Measurements from ENCODE around the gene CDH4. TPM values are rescaled to one million over a fixed set of nuclear protein-coding genes. Genes with fewer than 3 reads are reported as not detected.

CDH4 gene
- total RNA-seq, 1 experiment from 2014 or later = not detected

- no peak overlapping the region for H3K4me3 ChIP-seq (ENCODE audit: low read depth in 2 of 2, low read length in 2 of 2)
- ChIA-PET CTCF (no interaction called here), POLR2A (no interaction called here)
- H3K9me3 ChIP-seq (ENCODE audit: control insufficient read depth, insufficient read depth, low read depth, low read length) = no peaks in the 10 kb centered on the region
- no peak for ATAC-seq
- DNase-seq (ENCODE audit: low read depth, low spot score) = no peak
- no TSS peak for BruUV-seq (replicated peaks)
- no peaks in the 10 kb centered on the region for H3K36me3 ChIP-seq (ENCODE audit: control insufficient read depth, insufficient read depth, low read length)
- intact Hi-C loops (cut with micrococcal nuclease; ENCODE audit: unreplicated experiment) (no loop called here), in situ Hi-C loops (cut with HindIII; ENCODE audit: low pct_unique_long_range_greater_than_20kb, low sequenced_read_pairs) (no loop called here)
- no peak overlapping the region for H3K27ac ChIP-seq (ENCODE audit: low read length)
- H3K4me1 ChIP-seq (ENCODE audit: control insufficient read depth, insufficient read depth, low read length) = no peaks in the 10 kb centered on the region
- H3K27me3 ChIP-seq (ENCODE audit: control insufficient read depth, insufficient read depth, low read length) = peaks cover 4% of the 10 kb centered on the region; the same call in 1 of the 2 replicates
- TF ChIP-seq SIN3A (IDR thresholded peaks at IDR 0.05; ENCODE audit: borderline replicate concordance, insufficient read depth, low read depth, low read length) = no peak
- TF ChIP-seq TCF7L2 (IDR thresholded peaks at IDR 0.05; ENCODE audit: low read depth, low read length) = no peak
- TF ChIP-seq REST (IDR thresholded peaks at IDR 0.05; ENCODE audit: insufficient read depth in 1 of 2, low read depth in 2 of 2, low read length in 1 of 2) = no peak
- no peak for TF ChIP-seq CTCF (IDR thresholded peaks at IDR 0.05)
- TF ChIP-seq POLR2AphosphoS5 (IDR thresholded peaks at IDR 0.05; ENCODE audit: low read depth, low read length) = no peak
These were observed 73.7 kb downstream of the CDH4 start for GRCh38 chr20:61325718-61326117.

GRCh38 chr20:61328911-61329558, 77.0 kb downstream of the CDH4 start:
- intact Hi-C loops (cut with micrococcal nuclease; ENCODE audit: unreplicated experiment) (no loop called here), in situ Hi-C loops (cut with HindIII; ENCODE audit: low pct_unique_long_range_greater_than_20kb, low sequenced_read_pairs) (no loop called here)
- Histone ChIP-seq H3K4me1 (ENCODE audit: control insufficient read depth, insufficient read depth, low read length) (no peaks in the 10 kb centered on the region), H3K4me3 (ENCODE audit: low read depth in 2 of 2, low read length in 2 of 2) (no peak overlapping the region), H3K27me3 (ENCODE audit: control insufficient read depth, insufficient read depth, low read length) (peaks cover 4% of the 10 kb centered on the region; the same call in 1 of the 2 replicates), H3K36me3 (ENCODE audit: control insufficient read depth, insufficient read depth, low read length) (no peaks in the 10 kb centered on the region), H3K27ac (ENCODE audit: low read length) (no peak overlapping the region), H3K9me3 (ENCODE audit: control insufficient read depth, insufficient read depth, low read depth, low read length) (no peaks in the 10 kb centered on the region)
- ChIA-PET CTCF (no interaction called here), POLR2A (no interaction called here)
- ATAC-seq (peak; percentile 42; the same call in 1 of the 2 replicates), DNase-seq (ENCODE audit: low read depth, low spot score) (no peak)
- TF ChIP-seq SIN3A (IDR thresholded peaks at IDR 0.05; ENCODE audit: borderline replicate concordance, insufficient read depth, low read depth, low read length) (no peak), REST (IDR thresholded peaks at IDR 0.05; ENCODE audit: insufficient read depth in 1 of 2, low read depth in 2 of 2, low read length in 1 of 2) (no peak), TCF7L2 (IDR thresholded peaks at IDR 0.05; ENCODE audit: low read depth, low read length) (no peak), POLR2AphosphoS5 (IDR thresholded peaks at IDR 0.05; ENCODE audit: low read depth, low read length) (no peak), CTCF (IDR thresholded peaks at IDR 0.05) (no peak)
- no TSS peak for BruUV-seq (replicated peaks)
